Measurements from ENCODE around the gene PNPLA7.

GRCh38 chr9:137491735-137492432, 58.3 kb downstream of the PNPLA7 start:
- TF ChIP-seq CTCF (IDR thresholded peaks at IDR 0.05) = no peak
- no peak for TF ChIP-seq EZH2 (IDR thresholded peaks at IDR 0.05; ENCODE audit: borderline replicate concordance, insufficient read depth, low read depth, low read length, poor library complexity, severe bottlenecking)

Measured in B cell (primary cell).